ENCODE data around the gene TMED4. TPM values are rescaled to one million over a fixed set of nuclear protein-coding genes. Genes with fewer than 3 reads are reported as not detected.
"Not testable (repeated sequence)": the region's sequence is repeated elsewhere in the genome, so short reads cannot be mapped to it uniquely, and the experiment has no call there.

The TMED4 gene
- total RNA-seq, 1 donor from 2014 or later: 95.8 TPM

DNA sequence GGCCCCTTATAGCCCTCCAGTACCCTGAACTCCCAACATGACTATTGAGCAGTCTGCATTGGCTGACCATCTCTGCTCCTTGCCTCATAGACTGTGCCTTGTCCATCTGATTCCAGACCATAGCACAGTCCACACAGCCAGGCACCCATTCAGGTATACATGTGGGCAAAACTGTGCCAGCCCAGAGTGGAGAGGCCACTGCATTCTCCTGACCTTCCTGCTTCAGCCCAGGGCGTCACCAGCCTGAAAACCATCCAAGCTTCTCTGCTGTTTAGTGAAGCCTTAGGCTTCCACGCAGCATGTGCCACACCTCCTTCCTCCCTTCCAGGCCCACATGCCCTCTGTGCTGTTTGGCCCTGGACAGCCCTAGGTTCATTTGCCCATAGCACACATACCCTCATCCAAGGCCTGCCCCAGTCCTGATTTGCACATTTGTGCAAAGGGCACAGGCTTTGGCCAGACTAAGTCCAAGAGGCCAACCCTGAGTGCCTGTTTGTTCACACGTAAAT lies 18.8 kb downstream of the TMED4 start:
- DNase-seq (ENCODE audit: low spot score): no peak
- Histone ChIP-seq H3K4me2 (no peak overlapping the region), H4K20me1 (ENCODE audit: low read depth) (no peaks in the 10 kb centered on the region), H3K27me3 (no peaks in the 10 kb centered on the region), H3F3A (ENCODE audit: low read depth) (peaks cover 14% of the 10 kb centered on the region), H3K27ac (no peak overlapping the region), H3K36me3 (no peaks in the 10 kb centered on the region), H3K4me3 (no peak overlapping the region), H3K9ac (no peak overlapping the region), H3K9me3 (ENCODE audit: low read depth) (no peaks in the 10 kb centered on the region), H3K4me1 (no peaks in the 10 kb centered on the region), H3K79me2 (ENCODE audit: low read depth) (no peaks in the 10 kb centered on the region), H2AFZ (replicated peaks) (no peak overlapping the region)
- Mint-ChIP-seq H3K4me1 (no peaks in the 10 kb centered on the region), H3K9me3 (no peaks in the 10 kb centered on the region), H3K4me3 (no peak overlapping the region), H3K36me3 (peaks cover 20% of the 10 kb centered on the region), H3K27me3 (ENCODE audit: insufficient read depth, low read depth) (peaks cover 8% of the 10 kb centered on the region), H3K27ac (no peak overlapping the region)
- TF ChIP-seq EZH2 (IDR thresholded peaks at IDR 0.05) (no peak), EZH2phosphoT487 (IDR thresholded peaks at IDR 0.05) (no peak), CTCF (IDR thresholded peaks at IDR 0.05) (no peak)

- H3K36me3 Mint-ChIP-seq: peaks cover 17% of the 10 kb centered on the region
- not testable (repeated sequence) for H3K9ac ChIP-seq; H2AFZ ChIP-seq (replicated peaks); H3K4me1 Mint-ChIP-seq; H3K27ac Mint-ChIP-seq; H3K9me3 ChIP-seq (ENCODE audit: low read depth); H3K27ac ChIP-seq; H3K36me3 ChIP-seq; H3K79me2 ChIP-seq (ENCODE audit: low read depth); H3K27me3 ChIP-seq; H3K4me1 ChIP-seq; H3K4me3 Mint-ChIP-seq; H4K20me1 ChIP-seq (ENCODE audit: low read depth); H3K27me3 Mint-ChIP-seq (ENCODE audit: insufficient read depth, low read depth); H3K4me3 ChIP-seq; DNase-seq (ENCODE audit: low spot score); H3K4me2 ChIP-seq; H3K9me3 Mint-ChIP-seq
- H3F3A ChIP-seq (ENCODE audit: low read depth): peaks cover 11% of the 10 kb centered on the region
These were observed 19.4 kb downstream of the TMED4 start for GRCh38 chr7:44562622-44562962.

GRCh38 chr7:44561962-44562621 lies 19.9 kb downstream of the TMED4 start:
- H3K27me3 Mint-ChIP-seq (ENCODE audit: insufficient read depth, low read depth): peaks cover 5% of the 10 kb centered on the region
- H3K27ac ChIP-seq: no peak overlapping the region
- H2AFZ ChIP-seq (replicated peaks): no peak overlapping the region
- no peak overlapping the region for H3K9ac ChIP-seq
- H3K36me3 ChIP-seq: no peaks in the 10 kb centered on the region
- no peaks in the 10 kb centered on the region for H3K9me3 Mint-ChIP-seq
- no peaks in the 10 kb centered on the region for H3K4me1 Mint-ChIP-seq
- TF ChIP-seq EZH2phosphoT487 (IDR thresholded peaks at IDR 0.05) (no peak), CTCF (IDR thresholded peaks at IDR 0.05) (no peak), EZH2 (IDR thresholded peaks at IDR 0.05) (no peak)
- no peak overlapping the region for H3K4me3 ChIP-seq
- DNase-seq (ENCODE audit: low spot score): no peak
- peaks cover 12% of the 10 kb centered on the region for H3K36me3 Mint-ChIP-seq
- no peak overlapping the region for H3K4me3 Mint-ChIP-seq
- H3K79me2 ChIP-seq (ENCODE audit: low read depth): no peaks in the 10 kb centered on the region
- no peaks in the 10 kb centered on the region for H3K9me3 ChIP-seq (ENCODE audit: low read depth)
- no peaks in the 10 kb centered on the region for H4K20me1 ChIP-seq (ENCODE audit: low read depth)
- peaks cover 11% of the 10 kb centered on the region for H3F3A ChIP-seq (ENCODE audit: low read depth)
- H3K4me1 ChIP-seq: no peaks in the 10 kb centered on the region
- H3K27me3 ChIP-seq: no peaks in the 10 kb centered on the region
- no peak overlapping the region for H3K4me2 ChIP-seq
- no peak overlapping the region for H3K27ac Mint-ChIP-seq

DNA sequence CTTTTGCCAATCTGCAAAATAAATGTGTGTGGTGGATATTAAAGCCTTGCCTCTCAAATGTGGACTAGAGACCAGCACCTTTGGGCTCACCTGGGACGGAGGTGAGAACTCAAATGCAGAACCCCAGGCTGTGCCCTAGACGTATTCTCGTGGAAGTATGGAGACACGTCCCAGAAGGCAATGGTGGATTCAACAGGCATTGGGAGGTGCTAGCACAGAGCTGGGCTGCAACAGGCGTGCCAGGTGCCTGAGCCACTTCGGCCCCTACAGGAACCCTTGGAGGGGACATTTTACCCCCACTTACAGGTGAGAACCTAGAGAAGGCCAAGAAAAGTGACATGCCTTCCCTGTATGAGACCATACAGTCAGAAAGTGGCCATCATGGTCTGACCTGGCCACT lies 20.6 kb downstream of the TMED4 start:
- H3K4me3 ChIP-seq: no peak overlapping the region
- H3K27me3 Mint-ChIP-seq (ENCODE audit: insufficient read depth, low read depth): peaks cover 5% of the 10 kb centered on the region
- no peaks in the 10 kb centered on the region for H3K4me1 ChIP-seq
- H3K36me3 Mint-ChIP-seq: peaks cover 12% of the 10 kb centered on the region
- H3K27me3 ChIP-seq: no peaks in the 10 kb centered on the region
- H3K27ac ChIP-seq: no peak overlapping the region
- H3K36me3 ChIP-seq: no peaks in the 10 kb centered on the region
- no peaks in the 10 kb centered on the region for H3K9me3 Mint-ChIP-seq
- H3K4me3 Mint-ChIP-seq: no peak overlapping the region
- H3K9ac ChIP-seq: no peak overlapping the region
- no peaks in the 10 kb centered on the region for H4K20me1 ChIP-seq (ENCODE audit: low read depth)
- H3K79me2 ChIP-seq (ENCODE audit: low read depth): no peaks in the 10 kb centered on the region
- no peak overlapping the region for H2AFZ ChIP-seq (replicated peaks)
- no peaks in the 10 kb centered on the region for H3K9me3 ChIP-seq (ENCODE audit: low read depth)
- peaks cover 8% of the 10 kb centered on the region for H3F3A ChIP-seq (ENCODE audit: low read depth)
- H3K4me2 ChIP-seq: no peak overlapping the region
- no peak for DNase-seq (ENCODE audit: low spot score)
- TF ChIP-seq CTCF (IDR thresholded peaks at IDR 0.05): no peak
- no peak for TF ChIP-seq EZH2phosphoT487 (IDR thresholded peaks at IDR 0.05)
- H3K27ac Mint-ChIP-seq: no peak overlapping the region
- no peaks in the 10 kb centered on the region for H3K4me1 Mint-ChIP-seq

Measured in neural progenitor cell (in vitro differentiated cells).